NCI-H2029 treated with DMSO at 0.1 percent for 48 hours (cell line): ENCODE data around the gene MYO18B.

ENCODE experiments used
- DNase-seq: peaks from one replicate; lab custom pipeline; 2025; lab: John Stamatoyannopoulos, UW

MYO18B gene

DNA sequence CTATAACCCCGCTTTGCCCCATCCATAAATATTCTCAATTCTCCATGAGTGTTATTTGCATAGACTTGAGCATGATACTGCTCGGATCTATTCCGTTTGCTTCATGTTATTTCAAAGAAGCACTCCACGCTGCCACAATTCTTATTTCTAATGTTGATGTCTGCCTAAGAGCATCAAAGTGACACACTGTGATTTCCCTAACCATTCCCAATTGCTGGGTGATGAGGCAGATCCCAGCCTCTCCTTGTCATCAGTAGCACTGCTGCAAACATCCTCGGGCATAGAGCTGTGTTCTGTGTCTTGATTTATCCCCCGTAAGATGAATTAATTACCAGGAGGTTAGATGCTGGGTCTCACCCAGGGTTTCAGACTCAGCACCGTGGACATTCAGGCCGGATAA, 249.0 kb downstream of the MYO18B start:
- DNase-seq: no peak

DNA sequence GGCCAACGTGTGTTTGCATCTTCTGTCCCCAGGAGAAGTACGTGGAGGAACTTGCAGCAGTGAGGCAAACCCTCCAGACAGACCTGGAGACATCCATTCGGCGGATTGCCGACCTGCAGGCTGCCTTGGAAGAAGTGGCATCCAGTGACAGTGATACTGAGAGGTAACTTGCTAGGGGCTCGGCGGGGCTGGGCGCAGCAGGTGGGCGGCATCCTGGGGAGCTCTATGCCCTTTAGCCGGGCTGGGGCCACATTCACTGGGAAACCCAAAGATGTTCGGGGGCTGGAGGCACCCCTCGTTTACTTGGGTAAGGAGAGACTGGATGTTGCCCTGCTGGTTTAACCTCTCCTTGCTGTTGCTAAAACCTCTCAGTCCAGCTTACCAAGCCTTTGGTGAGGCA, 250.3 kb downstream of the MYO18B start:
- no peak for DNase-seq

DNA sequence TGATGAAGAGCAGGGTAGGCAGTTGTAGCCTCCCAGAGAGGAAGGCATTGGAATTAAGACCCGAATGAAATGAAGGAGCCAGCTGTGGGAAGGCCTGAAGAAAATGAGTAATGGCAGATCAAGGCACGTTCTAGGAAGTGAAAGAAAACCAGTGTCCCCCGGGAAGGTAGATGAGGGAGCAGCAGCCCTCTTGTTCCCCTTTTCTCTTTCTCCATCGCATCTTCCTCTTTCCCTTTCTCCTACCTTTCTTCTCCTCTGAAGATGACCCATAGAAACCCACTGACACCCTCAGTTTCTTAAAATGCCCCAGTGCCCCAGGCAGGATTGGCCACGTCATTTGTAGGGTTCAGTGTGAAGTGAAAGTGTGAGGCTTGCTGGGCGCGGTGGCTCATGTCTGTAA, 254.7 kb downstream of the MYO18B start:
- no peak for DNase-seq

DNA sequence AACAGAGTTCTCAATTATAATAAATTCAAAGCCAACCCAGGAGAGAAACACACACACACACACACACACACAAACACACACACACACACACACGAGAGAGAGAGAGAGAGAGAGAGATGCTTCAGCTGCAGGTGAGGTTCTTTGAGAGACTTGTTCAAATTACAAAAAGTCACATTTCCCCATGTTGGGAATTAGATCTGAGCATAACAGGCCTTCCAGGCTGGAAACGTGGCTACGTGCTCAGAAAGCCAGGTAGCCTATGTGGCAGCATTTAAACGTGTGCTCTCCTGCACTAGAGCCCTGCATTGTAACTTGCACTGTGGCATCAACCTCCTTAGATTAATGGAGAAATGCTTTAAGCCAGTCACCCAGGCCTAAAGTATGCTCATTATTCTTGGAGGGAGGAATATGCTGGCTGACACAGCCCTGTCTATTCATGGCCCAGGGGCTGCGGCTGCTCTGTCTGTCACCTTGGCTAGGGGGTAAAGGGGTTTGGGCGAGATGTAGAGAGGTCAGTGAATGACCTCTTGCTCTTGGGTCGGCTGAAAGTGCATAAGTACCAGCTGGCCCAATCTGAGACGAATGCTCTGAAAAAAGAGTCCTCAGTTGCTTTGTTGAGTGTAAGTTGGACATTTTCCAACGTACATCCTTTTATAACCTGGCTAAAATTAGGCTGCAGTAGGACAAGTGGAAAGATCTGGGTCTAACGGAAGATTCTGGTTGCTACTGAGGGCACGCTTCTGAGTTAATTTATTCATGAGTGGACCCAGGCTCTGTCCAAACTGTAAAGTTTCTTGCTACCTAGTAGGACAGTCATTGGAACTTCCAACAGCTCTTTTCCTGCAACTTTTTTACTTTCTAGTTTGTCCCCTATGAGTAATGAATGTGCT, 256.1 kb downstream of the MYO18B start:
- no peak for DNase-seq

DNA sequence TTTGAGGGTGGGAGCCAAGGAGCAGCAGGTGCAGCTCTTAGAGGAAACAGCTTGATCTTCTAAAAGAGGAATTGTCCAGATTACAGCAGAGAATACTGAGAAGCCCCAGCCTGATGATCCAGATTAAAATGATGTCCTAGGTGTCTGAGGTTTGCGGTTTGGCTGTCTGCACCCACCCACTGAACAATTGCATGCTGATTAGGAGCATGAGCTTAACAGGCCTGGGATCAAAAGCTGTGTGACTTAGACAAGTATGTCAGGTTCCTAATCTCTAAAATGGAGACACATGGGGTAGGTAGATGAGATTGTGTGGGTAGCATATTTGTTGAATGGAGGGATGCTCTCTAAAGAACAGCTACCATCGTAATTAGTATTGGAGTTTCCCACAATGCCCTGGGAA, 260.5 kb downstream of the MYO18B start:
- no peak for DNase-seq

DNA sequence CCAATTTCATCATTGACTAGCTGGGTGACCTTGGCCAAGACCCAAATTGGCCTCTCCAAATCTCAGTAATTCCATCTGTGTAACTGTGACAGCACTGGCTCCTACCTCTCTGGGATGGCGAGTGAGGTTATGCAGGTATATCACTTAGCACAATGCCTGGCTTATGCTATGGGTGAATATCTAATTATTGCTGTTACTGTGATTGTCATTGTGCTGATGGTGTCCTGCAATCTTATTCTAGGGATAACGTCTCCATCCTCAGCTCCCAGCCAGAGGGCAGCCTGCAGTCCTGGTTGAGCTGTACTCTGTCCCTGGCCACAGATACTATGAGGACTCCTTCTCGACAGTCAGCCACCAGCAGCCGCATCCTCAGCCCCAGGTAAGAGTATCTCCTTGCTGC, 262.5 kb downstream of the MYO18B start:
- no peak for DNase-seq

DNA sequence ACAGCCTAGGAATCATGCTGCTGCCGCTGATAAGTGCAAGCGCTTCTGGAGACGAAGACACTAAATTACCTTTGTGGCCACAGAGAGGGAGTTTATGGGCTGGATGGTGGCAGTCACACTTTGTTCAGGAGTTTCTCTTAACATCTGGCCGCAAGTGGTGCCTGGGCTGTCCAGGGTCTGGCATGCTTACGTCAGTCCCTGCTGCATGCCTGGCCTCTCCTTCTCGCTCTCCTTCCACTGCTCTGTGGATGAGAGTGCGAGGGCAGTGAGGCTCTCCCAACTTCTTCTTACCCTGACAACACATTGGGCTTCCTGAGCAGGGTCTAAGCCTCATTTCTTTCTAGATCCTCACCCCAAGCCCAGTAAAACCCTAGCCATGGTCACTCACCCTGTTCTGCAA, 266.6 kb downstream of the MYO18B start:
- no peak for DNase-seq

DNA sequence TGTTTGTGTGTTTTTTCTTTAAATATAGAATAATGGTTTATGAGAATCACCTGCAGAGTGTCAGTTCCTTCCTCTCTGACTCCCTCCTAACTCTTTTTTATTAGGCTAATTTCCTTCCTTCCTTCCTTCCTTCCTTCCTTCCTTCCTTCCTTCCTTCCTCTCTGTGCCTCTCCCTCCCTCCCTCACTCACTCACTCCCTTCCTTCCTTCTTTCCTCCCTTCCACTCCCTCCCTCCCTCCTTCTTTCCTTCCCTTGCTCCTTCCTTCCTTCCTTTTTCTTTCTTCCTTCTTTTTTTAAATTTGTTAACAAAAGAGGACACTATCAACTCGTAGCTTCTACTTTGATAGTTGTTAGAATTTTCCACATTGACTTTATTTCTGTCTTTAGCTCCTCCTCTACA, 274.9 kb downstream of the MYO18B start:
- DNase-seq: no peak

DNA sequence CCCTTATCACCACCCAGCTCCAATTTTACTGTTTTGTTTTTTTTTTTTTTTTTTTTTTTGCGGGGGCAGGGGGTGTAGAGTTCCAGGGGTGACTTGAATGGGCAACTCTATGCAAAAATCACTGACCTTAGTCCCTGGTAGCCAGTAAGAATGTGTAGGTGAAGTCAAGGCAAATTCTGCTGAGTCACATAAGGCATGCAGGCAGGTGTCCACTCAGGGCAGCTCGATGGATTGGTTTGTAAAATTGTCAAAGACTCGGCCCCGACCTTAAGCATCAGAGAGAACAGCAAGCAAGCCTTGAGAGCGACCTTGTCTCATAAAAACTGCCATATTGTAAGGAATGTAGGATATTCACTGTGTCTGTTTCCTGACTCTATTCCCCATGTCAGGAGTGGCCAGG, 275.9 kb downstream of the MYO18B start:
- no peak for DNase-seq

DNA sequence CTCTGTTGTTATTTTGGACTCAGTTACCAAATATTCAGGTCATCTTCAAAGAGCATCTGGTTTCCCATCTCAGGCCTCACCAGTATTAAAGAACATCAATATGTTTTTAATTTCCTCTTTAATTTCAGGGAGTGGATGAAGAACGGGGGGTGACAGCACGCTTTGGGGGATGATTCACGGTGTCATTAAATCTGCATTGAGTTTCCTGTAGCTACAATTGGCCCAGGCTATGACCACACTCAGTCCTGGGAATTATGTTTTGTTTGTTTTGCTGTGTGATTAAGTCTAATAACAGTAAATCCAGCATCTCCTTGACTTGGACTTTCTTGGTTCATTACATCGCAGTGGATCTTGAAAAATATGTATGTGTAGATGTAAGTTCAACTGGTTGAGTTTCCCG, 277.6 kb downstream of the MYO18B start:
- DNase-seq: no peak

DNA sequence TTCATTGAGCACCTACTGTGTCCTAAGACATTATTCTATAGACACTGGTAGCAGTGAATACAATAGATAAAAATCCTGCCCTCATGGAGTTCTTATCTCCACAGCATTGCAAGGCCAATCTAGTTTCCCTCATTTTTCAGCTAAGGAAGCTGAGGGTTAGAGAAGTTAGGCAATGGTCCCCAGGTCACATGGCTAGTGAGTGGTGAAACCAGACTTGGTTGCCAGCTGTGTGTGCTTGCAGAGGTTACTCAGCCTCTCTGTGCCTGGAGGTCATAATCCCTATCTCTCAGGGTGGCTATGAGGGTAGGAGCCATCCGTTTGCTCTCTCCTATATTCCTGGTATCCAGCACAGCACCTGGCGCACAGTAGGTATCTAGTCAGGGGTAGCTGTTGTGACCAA, 279.5 kb downstream of the MYO18B start:
- DNase-seq: no peak

DNA sequence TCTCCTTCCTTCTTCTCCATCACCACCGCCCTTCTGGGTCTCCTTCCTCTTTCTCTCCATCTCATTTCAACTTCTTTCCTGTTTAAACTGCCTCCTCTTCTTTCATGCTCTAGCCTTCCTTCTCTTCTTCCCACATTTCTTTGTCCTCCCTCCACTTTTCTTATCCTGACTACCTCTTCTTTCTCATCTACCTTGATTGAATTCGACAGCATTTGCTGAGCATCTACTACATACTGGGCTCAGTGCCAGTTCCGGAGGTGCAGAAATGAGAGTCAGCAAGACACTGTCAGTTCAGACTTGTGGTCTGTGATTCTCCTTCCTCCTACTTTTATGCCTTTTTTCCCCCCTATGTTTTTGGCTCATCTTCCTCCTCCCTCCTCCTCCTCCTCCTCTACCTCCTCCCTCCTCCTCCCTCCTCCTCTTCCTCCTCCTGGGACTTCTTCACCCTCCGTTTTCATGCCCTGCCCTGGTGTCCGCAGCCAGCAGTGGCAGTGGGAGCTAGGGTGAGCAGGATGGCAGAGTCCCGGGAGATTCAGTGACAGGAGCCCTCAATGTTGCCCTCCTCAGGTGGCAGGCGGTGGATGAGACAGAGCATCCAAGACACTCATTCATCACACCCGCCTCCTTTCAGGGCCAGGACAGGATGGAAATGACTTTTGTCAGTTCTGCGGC, 281.3 kb downstream of the MYO18B start:
- no peak for DNase-seq

DNA sequence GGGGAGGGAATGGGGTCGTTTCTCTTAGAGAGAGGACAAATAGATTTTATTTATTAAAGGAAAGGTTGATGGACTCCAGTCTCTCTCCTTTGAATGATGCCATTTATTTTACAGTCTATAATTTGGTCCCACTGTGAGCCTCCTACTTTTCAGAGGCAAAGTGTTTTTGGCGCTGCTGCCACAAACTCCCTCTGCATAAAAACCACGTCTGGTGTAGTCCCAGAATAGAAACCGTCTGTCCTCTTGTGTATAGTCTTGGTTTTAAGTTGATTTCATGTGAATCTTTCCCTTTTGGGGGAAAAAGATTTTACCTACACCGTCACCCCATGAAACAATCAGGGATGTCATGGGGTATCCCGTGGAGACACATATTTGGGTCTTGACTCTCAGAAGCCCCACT, 283.6 kb downstream of the MYO18B start:
- DNase-seq: no peak

DNA sequence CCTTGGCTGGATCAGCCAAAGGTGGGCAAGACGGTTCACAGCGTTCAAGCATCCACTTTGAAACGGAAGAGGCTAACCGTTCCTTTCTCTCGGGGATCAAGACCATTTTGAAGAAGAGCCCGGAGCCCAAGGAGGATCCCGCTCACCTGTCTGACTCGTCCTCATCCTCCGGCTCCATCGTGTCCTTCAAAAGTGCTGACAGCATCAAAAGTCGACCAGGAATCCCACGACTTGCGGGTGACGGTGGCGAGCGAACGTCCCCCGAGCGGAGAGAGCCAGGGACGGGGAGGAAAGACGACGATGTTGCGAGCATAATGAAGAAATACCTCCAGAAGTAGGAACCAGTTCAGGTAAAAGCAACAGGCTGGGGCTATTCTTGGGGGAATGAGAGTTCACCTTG, 285.4 kb downstream of the MYO18B start:
- DNase-seq: no peak

DNA sequence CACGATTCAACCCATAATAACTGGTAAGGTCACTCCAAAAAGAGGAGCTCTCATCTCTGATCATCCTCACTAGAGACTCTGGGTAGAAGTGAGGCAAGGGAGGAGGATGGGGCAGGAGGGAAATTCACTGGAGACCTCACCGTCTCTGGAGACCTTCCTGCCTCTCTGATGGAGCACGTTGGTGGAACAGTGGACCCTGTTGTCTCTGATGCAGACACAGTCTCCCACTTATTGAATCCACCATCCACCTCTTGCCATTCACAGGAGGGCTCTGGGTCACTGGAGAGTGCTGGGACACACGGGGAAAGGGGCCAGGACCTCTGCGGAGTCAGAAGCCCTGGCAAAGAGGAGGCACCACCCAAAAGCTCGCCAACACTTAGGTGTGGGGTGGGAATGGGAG, 289.7 kb downstream of the MYO18B start:
- no peak for DNase-seq

DNA sequence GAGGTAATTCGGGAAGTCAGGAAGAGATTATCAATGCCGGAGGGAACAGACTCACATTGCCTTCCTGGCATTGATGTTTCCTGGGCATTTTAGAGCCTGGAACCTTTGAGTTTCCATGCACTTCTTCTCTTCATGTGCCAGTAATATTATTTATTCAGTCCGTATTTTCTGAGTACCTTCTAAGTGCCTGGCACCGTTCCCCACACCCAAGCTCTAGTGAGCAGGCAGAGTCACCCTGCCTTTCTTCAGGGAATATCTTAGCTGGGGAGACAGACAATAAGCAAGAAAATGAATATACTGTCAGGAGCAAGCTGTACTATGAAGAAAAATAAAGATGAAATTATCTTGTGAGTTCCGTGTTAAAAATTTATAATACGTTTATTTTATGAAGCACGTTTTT, 291.1 kb downstream of the MYO18B start:
- DNase-seq: peak; percentile 56

DNA sequence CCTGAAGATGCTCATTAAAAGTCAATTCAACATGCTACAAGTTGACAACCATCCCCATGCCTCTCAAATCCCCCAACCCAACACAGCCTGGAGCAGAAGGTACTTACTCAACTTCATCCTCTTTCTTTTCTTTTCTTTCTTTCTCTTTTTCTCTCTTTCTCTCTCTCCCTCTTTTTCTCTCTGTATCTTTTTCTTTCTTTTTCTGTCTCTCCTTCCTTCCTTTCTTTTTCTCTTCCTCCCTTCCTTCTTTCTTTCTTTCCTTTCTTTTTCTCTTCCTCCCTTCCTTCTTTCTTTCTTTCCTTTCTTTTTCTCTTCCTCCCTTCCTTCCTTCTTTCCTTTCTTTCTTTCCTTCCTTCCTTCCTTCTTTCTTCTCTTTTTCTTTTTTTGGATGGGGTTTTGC, 291.6 kb downstream of the MYO18B start:
- no peak for DNase-seq

DNA sequence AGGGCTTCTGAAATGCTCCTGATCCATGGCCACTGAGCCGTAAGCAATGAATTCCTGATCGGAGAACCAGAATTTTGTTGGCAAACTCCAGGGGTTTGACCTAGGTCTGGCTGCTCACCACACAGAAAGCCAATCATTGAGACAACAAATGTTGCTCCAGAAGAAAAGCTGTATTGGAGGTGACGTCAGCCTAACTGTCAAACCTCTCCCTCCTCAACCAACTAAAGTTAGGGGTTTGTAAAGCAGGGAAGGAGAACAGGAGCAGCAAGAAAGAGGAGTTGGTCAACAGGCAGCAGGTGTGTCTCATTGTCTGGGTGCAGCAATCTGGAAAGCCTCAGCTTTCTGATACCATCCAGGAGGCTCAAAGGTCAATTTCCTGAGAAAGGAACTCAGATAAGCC, 293.5 kb downstream of the MYO18B start:
- no peak for DNase-seq

DNA sequence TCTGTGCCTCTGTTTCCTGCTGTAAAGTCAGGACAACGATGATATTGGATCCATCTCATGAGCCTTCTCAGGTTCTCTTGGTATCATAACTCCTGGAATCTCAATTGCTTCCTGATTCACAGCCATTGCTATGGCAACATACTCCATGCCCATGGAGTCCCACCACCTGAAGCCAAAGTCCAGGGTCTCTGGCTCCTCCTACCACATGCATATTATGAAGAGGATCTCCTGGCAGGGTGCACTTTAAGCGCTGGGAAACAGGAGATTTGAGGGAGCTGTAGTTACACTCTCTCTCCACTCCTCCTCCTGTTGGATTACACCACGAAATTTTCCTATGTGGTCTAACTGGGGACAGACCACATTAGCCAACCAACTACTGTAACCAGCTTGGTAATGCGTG, 296.4 kb downstream of the MYO18B start:
- no peak for DNase-seq

DNA sequence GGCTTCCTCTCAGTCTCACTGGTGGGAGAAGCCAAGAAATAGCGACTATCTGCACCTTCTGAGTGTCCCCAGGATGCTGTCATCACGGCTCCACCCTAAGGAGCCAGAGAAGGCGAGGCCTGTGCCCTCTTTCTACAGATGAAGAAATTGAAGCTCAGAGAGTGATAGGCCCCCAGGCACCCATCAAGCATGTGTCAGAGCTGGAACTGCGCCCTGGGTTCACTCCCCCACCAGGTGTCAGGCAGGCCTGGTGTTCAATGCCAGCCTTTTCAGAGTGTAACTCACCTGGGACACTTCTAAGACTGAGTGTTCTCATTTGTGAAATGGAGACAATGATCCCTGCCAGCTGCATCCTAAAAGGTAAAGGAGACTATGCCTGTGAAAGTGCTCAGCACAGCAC, 299.9 kb downstream of the MYO18B start:
- no peak for DNase-seq

DNA sequence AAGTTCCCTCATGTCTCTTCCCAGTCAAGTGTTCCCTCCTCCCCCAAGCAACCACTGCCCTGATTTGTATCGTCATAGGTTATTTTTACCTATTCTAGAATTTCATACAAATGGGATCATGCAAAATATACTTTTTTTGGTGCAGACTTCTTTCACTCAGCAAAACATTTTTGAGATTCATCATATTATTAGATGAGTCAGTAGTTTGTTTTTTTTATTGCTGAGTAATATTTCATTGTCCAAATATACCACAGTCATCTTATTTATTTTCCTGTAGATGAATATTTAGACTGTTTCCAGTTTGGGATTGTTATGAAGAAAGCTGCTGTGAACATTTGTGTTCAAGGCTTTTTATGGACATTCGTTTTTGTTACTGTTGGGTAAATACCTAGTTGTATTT, 301.0 kb downstream of the MYO18B start:
- DNase-seq: no peak

DNA sequence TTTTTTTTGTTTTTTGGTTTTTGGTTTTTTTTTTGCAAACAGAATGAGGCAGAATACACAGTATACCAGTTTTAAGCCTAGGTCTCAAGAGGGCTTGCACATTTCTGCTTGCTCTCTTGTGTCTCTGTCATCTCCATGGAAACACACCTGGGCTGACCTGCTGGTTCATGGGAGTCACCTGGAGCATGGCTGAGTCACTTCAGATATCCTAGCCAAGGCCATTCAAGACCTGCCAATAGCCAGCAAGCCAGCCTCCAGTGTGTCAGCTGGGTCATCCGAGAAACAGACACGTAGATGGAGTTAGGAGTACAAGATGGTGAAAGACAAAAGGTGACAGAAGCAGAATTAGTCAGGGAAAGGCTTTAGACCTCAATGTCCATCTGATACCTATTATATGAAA, 303.1 kb downstream of the MYO18B start:
- peak; percentile 26 for DNase-seq

DNA sequence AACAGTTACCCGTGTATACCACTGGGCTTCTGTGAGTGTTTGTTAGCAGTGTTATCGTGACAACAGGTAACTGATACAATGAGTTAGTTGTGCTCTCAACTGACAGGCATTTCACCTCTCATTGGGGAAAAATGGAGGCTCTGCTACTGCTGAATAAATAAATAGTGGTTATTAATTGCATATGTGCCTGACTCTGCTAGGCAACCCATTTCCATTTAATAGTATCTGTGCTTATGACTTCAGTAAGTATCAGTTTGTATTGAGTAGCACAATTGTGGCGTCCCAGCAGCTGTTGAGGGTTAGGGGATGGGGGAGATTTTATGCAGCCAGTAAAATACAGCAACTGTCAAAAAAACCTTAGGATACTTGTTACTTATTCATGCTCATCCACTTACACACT, 303.9 kb downstream of the MYO18B start:
- DNase-seq: no peak

DNA sequence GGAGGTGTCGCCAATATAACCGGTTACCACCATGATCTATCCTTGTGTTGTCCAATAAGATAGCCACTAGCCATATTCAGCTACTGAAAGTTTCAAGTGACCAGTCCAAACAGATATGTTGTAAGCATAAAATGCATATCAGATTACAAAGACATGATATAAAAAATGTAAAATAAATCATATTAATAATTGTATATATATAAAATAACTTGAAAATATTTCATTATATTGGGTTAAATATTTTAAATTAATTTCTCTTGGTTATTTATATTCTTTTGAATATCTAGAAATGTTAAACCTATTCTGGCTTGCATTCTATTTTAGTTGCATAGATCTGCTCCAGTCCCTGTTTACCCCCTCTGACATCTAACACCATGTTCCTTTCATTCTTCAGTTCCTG, 305.5 kb downstream of the MYO18B start:
- no peak for DNase-seq
